Panc1 (cell line): ENCODE results near the gene VSIR. TPM values are rescaled to one million over a fixed set of nuclear protein-coding genes. Genes with fewer than 3 reads are reported as not detected.

Experiments
- ATAC-seq: fragments of 200-7000 bp; cut with Tn5 transposase; 2 replicates; pipeline ENCODE4 v1.9.1; 2020; ENCODE audit warnings: mild to moderate bottlenecking, moderate library complexity
- BruUV-seq: library from RNA; stranded (reverse); fragments of 400-500 nt; replicated peaks from 2 replicates; lab custom pipeline; 2021; lab: Mats Ljungman, UMichigan
- CTCF ChIA-PET: fragments of 300-600 bp; sonication (Branson Sonifier 250); formaldehyde crosslinking; loops from one replicate; lab custom pipeline; 2022; ENCODE audit warnings: antibody characterized with exemption; lab: Charles Lee
- POLR2A ChIA-PET: fragments of 300-600 bp; sonication (Branson Sonifier 250); formaldehyde crosslinking; loops from one replicate; lab custom pipeline; 2022; ENCODE audit warnings: antibody characterized with exemption; lab: Charles Lee
- DNase-seq: peaks from one replicate; pipeline ENCODE4 v3.0.0-alpha.2; 2010; ENCODE audit warnings: low read depth, low spot score
- H3K27ac ChIP-seq: 2 replicates; pipeline ENCODE4 v1.5.1; 2011; ENCODE audit warnings: mild to moderate bottlenecking, low read length, inconsistent platforms
- H3K27me3 ChIP-seq: fragments of 200-500 bp; sonication (Bioruptor generic); 2 replicates; pipeline ENCODE4 v1.6.0; 2014; ENCODE audit warnings: low read length, inconsistent platforms; ENCODE audit not compliant: control insufficient read depth, insufficient read depth
- H3K36me3 ChIP-seq: fragments of 200-500 bp; sonication (Bioruptor generic); 2 replicates; pipeline ENCODE4 v1.5.1; 2014; ENCODE audit warnings: inconsistent platforms, mild to moderate bottlenecking, low read length, moderate library complexity; ENCODE audit not compliant: control insufficient read depth, insufficient read depth
- H3K4me1 ChIP-seq: 2 replicates; pipeline ENCODE4 v1.5.1; 2011; ENCODE audit warnings: inconsistent platforms, mild to moderate bottlenecking, low read length, moderate library complexity; ENCODE audit not compliant: control insufficient read depth, insufficient read depth
- H3K4me3 ChIP-seq, 2 experiments: 2 replicates each; pipeline ENCODE4 v1.5.1; 2011 to 2012; ENCODE audit warnings: low read depth in 2 of 2, low read length in 2 of 2, mild to moderate bottlenecking in 2 of 2, inconsistent platforms in 1 of 2, moderate library complexity in 1 of 2
- H3K9me3 ChIP-seq: fragments of 200-500 bp; sonication (Bioruptor generic); 2 replicates; pipeline ENCODE4 v1.5.1; 2014; ENCODE audit warnings: low read depth, mild to moderate bottlenecking, inconsistent platforms, low read length, moderate library complexity; ENCODE audit not compliant: control insufficient read depth, insufficient read depth
- POLR2AphosphoS5 ChIP-seq: IDR thresholded peaks from 2 replicates; pipeline ENCODE4 v1.6.1; 2012; ENCODE audit warnings: mild to moderate bottlenecking, low read depth, low read length, moderate library complexity
- SIN3A ChIP-seq: IDR thresholded peaks from 2 replicates; pipeline ENCODE4 v1.6.1; 2012; ENCODE audit warnings: low read depth, mild to moderate bottlenecking, low read length, moderate library complexity, borderline replicate concordance; ENCODE audit not compliant: insufficient read depth
- TCF7L2 ChIP-seq: IDR thresholded peaks from 2 replicates; pipeline ENCODE4 v1.6.1; 2011; ENCODE audit warnings: mild to moderate bottlenecking, low read depth, low read length, inconsistent platforms
- in situ Hi-C: cut with HindIII; loops from 2 replicates; pipeline ENCODE4 v1.10.0; 2016; ENCODE audit warnings: low sequenced_read_pairs, low pct_unique_long_range_greater_than_20kb
- intact Hi-C: fragments of 100-400 bp; cut with micrococcal nuclease; formaldehyde crosslinking; loops from one replicate; pipeline ENCODE4 v1.10.0; 2022; ENCODE audit not compliant: unreplicated experiment
- total RNA-seq: library from RNA; stranded (reverse); gene quantifications from one replicate; pipeline ENCODE4 v1.2.1, GENCODE V29; 2021; ENCODE audit not compliant: unreplicated experiment
- TF ChIP-seq, protein P1 (sequence below), 2 experiments: IDR thresholded peaks; 2 replicates each; pipeline ENCODE4 v1.6.1; 2011 to 2012; ENCODE audit warnings: low read depth in 2 of 2, control low read depth in 1 of 2, low read length in 1 of 2, mild to moderate bottlenecking in 1 of 2, moderate library complexity in 1 of 2; ENCODE audit not compliant: insufficient read depth in 1 of 2
- TF ChIP-seq, protein P2 (sequence below): fragments of 450-650 bp; IDR thresholded peaks from 2 replicates; pipeline ENCODE4 v1.5.1; 2017; ENCODE audit warnings: mild to moderate bottlenecking

The VSIR gene
- total RNA-seq, 1 experiment from 2014 or later: 34.9 TPM

DNA sequence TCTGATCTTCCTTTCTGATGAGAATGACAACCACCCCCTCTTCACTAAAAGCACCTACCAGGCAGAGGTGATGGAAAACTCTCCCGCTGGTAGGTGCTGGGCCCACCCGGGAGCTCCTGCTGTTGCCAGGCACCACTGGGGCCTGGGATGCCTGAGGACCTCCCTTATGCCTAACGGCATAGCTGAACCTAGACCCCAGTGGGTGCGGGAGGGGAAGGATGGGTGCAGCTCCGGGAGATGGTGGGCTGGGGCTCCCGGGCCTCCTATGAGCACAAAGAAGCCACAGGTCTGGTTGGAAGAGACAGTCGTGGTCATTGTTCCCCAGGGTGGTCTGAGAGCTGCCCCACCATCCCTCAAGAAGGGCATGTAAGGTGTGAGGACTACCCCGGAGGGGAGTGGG lies 15.6 kb upstream of the VSIR start:
- ChIA-PET CTCF (no interaction called here), POLR2A (no interaction called here)
- ATAC-seq: no peak
- Histone ChIP-seq H3K27me3 (no peaks in the 10 kb centered on the region), H3K4me1 (no peaks in the 10 kb centered on the region), H3K4me3 (no peak overlapping the region), H3K27ac (no peak overlapping the region), H3K9me3 (no peaks in the 10 kb centered on the region), H3K36me3 (no peaks in the 10 kb centered on the region)
- in situ Hi-C loops: no loop called here
- BruUV-seq: no TSS peak
- no peak for DNase-seq
- TF ChIP-seq SIN3A: no peak
- TF ChIP-seq, protein P1, sequence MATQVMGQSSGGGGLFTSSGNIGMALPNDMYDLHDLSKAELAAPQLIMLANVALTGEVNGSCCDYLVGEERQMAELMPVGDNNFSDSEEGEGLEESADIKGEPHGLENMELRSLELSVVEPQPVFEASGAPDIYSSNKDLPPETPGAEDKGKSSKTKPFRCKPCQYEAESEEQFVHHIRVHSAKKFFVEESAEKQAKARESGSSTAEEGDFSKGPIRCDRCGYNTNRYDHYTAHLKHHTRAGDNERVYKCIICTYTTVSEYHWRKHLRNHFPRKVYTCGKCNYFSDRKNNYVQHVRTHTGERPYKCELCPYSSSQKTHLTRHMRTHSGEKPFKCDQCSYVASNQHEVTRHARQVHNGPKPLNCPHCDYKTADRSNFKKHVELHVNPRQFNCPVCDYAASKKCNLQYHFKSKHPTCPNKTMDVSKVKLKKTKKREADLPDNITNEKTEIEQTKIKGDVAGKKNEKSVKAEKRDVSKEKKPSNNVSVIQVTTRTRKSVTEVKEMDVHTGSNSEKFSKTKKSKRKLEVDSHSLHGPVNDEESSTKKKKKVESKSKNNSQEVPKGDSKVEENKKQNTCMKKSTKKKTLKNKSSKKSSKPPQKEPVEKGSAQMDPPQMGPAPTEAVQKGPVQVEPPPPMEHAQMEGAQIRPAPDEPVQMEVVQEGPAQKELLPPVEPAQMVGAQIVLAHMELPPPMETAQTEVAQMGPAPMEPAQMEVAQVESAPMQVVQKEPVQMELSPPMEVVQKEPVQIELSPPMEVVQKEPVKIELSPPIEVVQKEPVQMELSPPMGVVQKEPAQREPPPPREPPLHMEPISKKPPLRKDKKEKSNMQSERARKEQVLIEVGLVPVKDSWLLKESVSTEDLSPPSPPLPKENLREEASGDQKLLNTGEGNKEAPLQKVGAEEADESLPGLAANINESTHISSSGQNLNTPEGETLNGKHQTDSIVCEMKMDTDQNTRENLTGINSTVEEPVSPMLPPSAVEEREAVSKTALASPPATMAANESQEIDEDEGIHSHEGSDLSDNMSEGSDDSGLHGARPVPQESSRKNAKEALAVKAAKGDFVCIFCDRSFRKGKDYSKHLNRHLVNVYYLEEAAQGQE (IDR thresholded peaks at IDR 0.05; ENCODE audit: insufficient read depth in 1 of 2, low read depth in 2 of 2, low read length in 1 of 2): no peak
- TF ChIP-seq, protein P2, sequence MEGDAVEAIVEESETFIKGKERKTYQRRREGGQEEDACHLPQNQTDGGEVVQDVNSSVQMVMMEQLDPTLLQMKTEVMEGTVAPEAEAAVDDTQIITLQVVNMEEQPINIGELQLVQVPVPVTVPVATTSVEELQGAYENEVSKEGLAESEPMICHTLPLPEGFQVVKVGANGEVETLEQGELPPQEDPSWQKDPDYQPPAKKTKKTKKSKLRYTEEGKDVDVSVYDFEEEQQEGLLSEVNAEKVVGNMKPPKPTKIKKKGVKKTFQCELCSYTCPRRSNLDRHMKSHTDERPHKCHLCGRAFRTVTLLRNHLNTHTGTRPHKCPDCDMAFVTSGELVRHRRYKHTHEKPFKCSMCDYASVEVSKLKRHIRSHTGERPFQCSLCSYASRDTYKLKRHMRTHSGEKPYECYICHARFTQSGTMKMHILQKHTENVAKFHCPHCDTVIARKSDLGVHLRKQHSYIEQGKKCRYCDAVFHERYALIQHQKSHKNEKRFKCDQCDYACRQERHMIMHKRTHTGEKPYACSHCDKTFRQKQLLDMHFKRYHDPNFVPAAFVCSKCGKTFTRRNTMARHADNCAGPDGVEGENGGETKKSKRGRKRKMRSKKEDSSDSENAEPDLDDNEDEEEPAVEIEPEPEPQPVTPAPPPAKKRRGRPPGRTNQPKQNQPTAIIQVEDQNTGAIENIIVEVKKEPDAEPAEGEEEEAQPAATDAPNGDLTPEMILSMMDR: no peak
- TF ChIP-seq TCF7L2: no peak
- TF ChIP-seq POLR2AphosphoS5: no peak
- intact Hi-C loops: no loop called here

DNA sequence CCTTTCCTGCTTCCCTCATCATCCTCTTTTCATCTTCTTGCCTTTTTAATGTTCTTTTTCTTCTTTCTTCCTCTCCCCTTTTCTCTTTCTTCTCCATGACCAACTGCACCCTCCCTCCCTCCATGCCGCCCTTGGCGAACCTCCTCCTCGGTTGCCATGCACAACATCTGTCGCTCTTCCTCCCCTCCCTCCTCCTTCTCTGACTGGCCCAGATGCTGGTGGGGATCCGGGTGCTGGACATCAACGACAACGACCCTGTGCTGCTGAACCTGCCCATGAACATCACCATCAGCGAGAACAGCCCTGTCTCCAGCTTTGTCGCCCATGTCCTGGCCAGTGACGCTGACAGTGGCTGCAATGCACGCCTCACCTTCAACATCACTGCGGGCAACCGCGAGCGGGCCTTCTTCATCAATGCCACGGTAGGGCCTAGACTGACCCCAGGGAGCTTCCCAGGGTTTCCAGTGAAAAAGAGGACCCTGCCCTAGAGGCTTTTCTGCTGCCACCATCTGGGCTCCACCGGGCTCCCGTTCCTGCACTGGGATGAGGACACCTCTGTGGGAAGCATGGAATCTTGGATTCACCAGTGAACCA lies 11.5 kb upstream of the VSIR start:
- no TSS peak for BruUV-seq
- Histone ChIP-seq H3K27me3 (no peaks in the 10 kb centered on the region), H3K4me1 (0 out of 2 replicates have a peak, but pooled peaks cover 5% of the 10 kb centered on the region), H3K27ac (no peak overlapping the region), H3K9me3 (no peaks in the 10 kb centered on the region), H3K4me3 (no peak overlapping the region), H3K36me3 (no peaks in the 10 kb centered on the region)
- ATAC-seq (no peak), DNase-seq (no peak)
- TF ChIP-seq, protein P1 (IDR thresholded peaks at IDR 0.05; ENCODE audit: insufficient read depth in 1 of 2, low read depth in 2 of 2, low read length in 1 of 2): no peak
- TF ChIP-seq SIN3A: no peak
- in situ Hi-C loops (no loop called here), intact Hi-C loops (no loop called here)
- POLR2A ChIA-PET: no interaction called here
- CTCF ChIA-PET: no interaction called here
